HG03139 (cell line): ENCODE measurements around the gene BBLN.

Source experiments
- ATAC-seq: cut with Tn5 transposase; IDR thresholded peaks from one replicate; pipeline ENCODE4 v1.9.1; 2021; ENCODE audit not compliant: unreplicated experiment

The BBLN gene

GRCh38 chr9:128188209-128188608, 28.1 kb downstream of the BBLN start:
- no peak for ATAC-seq

- no peak for ATAC-seq
These were observed 29.9 kb downstream of the BBLN start for GRCh38 chr9:128190013-128190412.

- ATAC-seq: peak; percentile 35
These were observed 30.7 kb downstream of the BBLN start for GRCh38 chr9:128190516-128191405.

- peak; percentile 68 for ATAC-seq
These were observed 31.5 kb downstream of the BBLN start, which contains the start of gene CIZ1 for GRCh38 chr9:128191406-128192046. Gene CIZ1 (minus strand): TSS chr9:128191572. CDS start chr9:128190857, 715 bp downstream.

GRCh38 chr9:128192601-128193371, 32.7 kb downstream of the BBLN start:
- ATAC-seq: no peak

GRCh38 chr9:128193469-128194096, 33.5 kb downstream of the BBLN start:
- ATAC-seq: no peak

- no peak for ATAC-seq
These were observed 41.6 kb downstream of the BBLN start for GRCh38 chr9:128201441-128202369.

GRCh38 chr9:128202648-128203023, 42.6 kb downstream of the BBLN start:
- no peak for ATAC-seq

- peak; percentile 67 for ATAC-seq
These were observed 43.1 kb downstream of the BBLN start, which contains the start of gene DNM1 for GRCh38 chr9:128203024-128203706. Gene DNM1 (plus strand): TSS chr9:128203379. CDS start chr9:128203471, 92 bp downstream.

GRCh38 chr9:128203707-128204551, 43.9 kb downstream of the BBLN start:
- ATAC-seq: no peak

- ATAC-seq: no peak
These were observed 44.8 kb downstream of the BBLN start for GRCh38 chr9:128204858-128205257.

- ATAC-seq: no peak
These were observed 45.4 kb downstream of the BBLN start for GRCh38 chr9:128205296-128205944.

GRCh38 chr9:128206484-128206883, 46.4 kb downstream of the BBLN start:
- ATAC-seq: no peak

GRCh38 chr9:128206916-128207910, 47.1 kb downstream of the BBLN start:
- ATAC-seq: no peak

- ATAC-seq: no peak
These were observed 48.3 kb downstream of the BBLN start for GRCh38 chr9:128208386-128208785.

- ATAC-seq: no peak
These were observed 49.0 kb downstream of the BBLN start for GRCh38 chr9:128208946-128209669.
